T-helper 2 cell treated with Interferon-gamma antibody and Interleukin-4, amounts not matched to agents 5 μg/mL and 100 μg/mL, for 36 hours (primary cell): ENCODE measurements around the gene C19orf12.
"Not testable (repeated sequence)": the region's sequence is repeated elsewhere in the genome, so short reads cannot be mapped to it uniquely, and the experiment has no call there.

Source experiments
- DNase-seq: peaks from one replicate; pipeline ENCODE4 v3.0.0; 2021; ENCODE audit warnings: low spot score
- H3K27ac Mint-ChIP-seq: one replicate; pipeline ENCODE4 v1.8.0; 2021; ENCODE audit warnings: mild to moderate bottlenecking, mixed read lengths
- H3K27me3 Mint-ChIP-seq: one replicate; pipeline ENCODE4 v1.8.0; 2021; ENCODE audit warnings: low read depth, mixed read lengths
- H3K36me3 Mint-ChIP-seq: one replicate; pipeline ENCODE4 v1.8.0; 2021; ENCODE audit warnings: low read depth, mixed read lengths
- H3K4me1 Mint-ChIP-seq: one replicate; pipeline ENCODE4 v1.8.0; 2021; ENCODE audit warnings: low read depth, mixed read lengths
- H3K4me3 Mint-ChIP-seq: one replicate; pipeline ENCODE4 v1.8.0; 2022; ENCODE audit warnings: mild to moderate bottlenecking, moderate library complexity, mixed read lengths
- H3K9me3 Mint-ChIP-seq: one replicate; pipeline ENCODE4 v1.8.0; 2021; ENCODE audit warnings: mixed read lengths

C19orf12 gene

DNA sequence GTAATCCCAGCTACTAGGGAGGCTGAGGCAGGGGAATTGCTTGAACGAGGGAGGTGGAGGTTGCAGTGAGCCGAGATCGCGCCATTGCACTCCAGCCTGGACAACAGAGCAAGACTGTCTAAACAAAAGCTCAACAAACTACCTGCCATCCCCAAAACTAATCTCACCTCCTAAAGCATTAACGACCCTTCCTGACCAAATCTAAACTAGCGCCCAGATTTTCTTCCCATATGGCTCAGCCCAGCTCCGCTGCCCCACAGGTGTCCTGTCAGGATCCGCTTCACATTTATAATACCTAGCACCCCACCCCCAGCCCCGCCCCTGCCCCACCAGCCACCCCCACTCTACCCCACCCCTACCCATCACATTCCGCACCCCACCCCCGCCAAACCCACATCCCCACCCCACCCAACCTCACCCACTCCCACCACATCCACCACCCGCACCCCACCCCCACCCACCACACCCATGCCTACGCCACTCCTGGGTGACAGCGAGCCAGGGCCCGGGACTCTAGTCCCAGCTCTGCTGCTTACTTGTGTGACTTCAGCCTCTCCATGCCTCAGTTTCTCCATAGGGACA, 599 bp downstream of the C19orf12 start:
- Mint-ChIP-seq H3K36me3 (peaks cover 27% of the 10 kb centered on the region), H3K4me3 (peak overlapping the region; percentile 86), H3K4me1 (peaks cover 46% of the 10 kb centered on the region), H3K27ac (peak overlapping the region; percentile 92), H3K9me3 (no peaks in the 10 kb centered on the region), H3K27me3 (no peaks in the 10 kb centered on the region)
- peak; percentile 19 for DNase-seq

DNA sequence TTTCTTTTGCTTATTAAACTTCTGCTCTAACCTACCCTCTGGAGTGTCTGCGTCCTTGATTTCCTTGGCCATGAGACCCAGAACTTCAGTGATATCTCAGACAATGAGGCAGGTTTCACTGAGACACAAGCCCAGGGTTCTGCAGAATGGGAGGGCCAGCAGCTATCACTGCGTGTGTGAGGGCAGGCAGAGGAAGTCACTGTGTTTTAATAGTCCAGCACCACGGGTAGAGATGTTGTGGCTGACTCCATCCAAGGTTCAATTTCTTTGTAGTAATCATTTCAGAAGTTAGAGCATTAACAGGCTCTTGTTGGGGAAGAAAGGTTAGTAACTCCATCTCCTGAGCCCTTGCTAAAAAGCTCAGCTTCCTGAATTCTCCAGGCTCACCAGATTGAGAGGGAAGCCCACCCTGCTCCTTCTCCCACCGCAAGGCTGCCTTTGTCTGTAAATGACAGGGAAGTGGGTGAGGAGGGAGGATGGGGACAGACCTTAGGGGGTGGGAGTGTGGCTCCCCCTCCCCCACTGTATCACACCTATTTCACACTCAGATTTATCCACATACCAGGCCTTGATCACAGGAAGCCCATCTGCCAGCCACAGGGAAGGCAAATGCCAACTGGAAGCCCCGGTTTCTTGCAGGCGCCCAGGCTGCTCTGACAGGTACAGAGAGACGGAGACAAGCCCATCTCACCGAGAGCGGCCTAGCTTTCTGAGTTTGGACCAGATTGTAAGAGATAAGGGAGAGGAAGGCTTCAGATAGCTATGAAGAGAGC, 2.1 kb downstream of the C19orf12 start:
- H3K27ac Mint-ChIP-seq: peak overlapping the region; percentile 92
- no peaks in the 10 kb centered on the region for H3K27me3 Mint-ChIP-seq
- H3K4me1 Mint-ChIP-seq: peaks cover 52% of the 10 kb centered on the region
- H3K4me3 Mint-ChIP-seq: peak overlapping the region; percentile 86
- no peak for DNase-seq
- peaks cover 30% of the 10 kb centered on the region for H3K36me3 Mint-ChIP-seq
- no peaks in the 10 kb centered on the region for H3K9me3 Mint-ChIP-seq

- Mint-ChIP-seq H3K27ac (peak overlapping the region; percentile 76), H3K4me3 (peak overlapping the region; percentile 86), H3K9me3 (no peaks in the 10 kb centered on the region), H3K27me3 (no peaks in the 10 kb centered on the region), H3K36me3 (peaks cover 38% of the 10 kb centered on the region), H3K4me1 (peaks cover 51% of the 10 kb centered on the region)
- no peak for DNase-seq
Observed at GRCh38 chr19:29711584-29712132, 3.4 kb downstream of the C19orf12 start.

- DNase-seq, H3K27me3 Mint-ChIP-seq, H3K4me3 Mint-ChIP-seq, H3K27ac Mint-ChIP-seq, H3K9me3 Mint-ChIP-seq: not testable (repeated sequence)
- Mint-ChIP-seq H3K36me3 (peaks cover 50% of the 10 kb centered on the region), H3K4me1 (peaks cover 51% of the 10 kb centered on the region)
Observed at GRCh38 chr19:29709440-29709798, 5.6 kb downstream of the C19orf12 start.

DNA sequence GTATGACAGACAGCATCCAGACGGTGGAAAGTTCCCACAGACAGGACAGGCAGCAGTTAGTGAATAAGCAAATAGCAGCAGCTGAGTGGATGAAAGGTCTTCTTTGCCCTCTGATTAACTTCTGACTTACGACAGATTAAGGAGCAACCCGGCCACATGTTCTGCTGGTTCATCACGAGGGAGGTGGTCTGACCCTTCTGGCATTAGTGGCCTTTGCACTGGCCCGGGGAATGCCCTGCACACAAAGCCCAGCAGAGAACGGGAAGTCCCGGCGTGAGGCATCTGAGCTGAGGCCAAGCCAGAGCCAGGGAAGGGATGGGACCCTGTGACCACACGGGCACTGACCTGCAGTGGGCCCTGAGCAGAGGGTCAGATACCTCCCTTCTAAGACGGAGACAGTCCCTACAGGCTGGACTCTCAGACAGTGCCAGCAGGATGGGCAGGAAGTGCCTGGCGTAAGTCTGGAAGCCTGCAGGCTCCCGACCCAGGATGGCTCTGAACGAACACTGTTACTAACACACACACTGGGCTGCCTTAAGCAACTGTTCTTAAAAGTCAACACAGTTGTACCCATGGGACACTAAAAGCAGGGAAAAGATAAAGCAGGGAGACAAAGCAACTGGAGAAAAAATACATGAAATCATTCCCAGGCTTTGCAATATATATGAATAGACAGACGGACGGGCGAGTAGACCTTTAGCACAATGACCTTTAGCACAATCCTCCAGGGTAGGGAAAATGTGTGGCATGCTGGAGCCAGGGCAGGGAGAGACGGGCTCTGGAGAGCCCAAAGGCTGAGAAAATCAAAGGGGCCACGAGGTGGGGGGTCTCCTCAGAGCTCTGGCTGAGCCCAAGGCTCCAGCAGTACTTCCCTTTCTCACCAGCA, 6.3 kb downstream of the C19orf12 start:
- Mint-ChIP-seq H3K4me3 (no peak overlapping the region), H3K9me3 (no peaks in the 10 kb centered on the region), H3K36me3 (peaks cover 51% of the 10 kb centered on the region), H3K27me3 (no peaks in the 10 kb centered on the region), H3K4me1 (peaks cover 48% of the 10 kb centered on the region), H3K27ac (peak overlapping the region; percentile 40)
- no peak for DNase-seq

DNA sequence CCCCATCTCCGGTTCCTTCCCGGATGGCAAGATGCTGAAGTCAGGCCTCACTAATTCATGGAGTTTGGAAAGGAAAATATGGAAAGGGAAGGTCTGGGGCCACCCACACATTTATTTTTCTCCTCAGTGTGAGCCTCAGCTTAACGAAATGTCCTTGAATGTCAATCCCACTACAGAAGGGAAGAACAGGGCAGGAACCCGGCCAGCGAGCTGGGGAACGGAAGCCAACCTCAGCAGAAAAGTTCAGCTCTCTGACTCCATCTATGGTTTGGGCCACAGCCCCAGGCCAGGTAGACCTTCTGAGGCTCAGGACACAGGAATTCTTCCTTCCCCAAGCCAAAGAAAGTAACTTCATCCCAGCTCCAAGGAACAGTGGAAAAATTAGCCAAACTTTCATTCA, 8.4 kb downstream of the C19orf12 start:
- Mint-ChIP-seq H3K9me3 (no peaks in the 10 kb centered on the region), H3K27ac (no peak overlapping the region), H3K4me3 (no peak overlapping the region), H3K36me3 (peaks cover 37% of the 10 kb centered on the region), H3K4me1 (peaks cover 29% of the 10 kb centered on the region), H3K27me3 (no peaks in the 10 kb centered on the region)
- DNase-seq: no peak

- H3K27me3 Mint-ChIP-seq: no peaks in the 10 kb centered on the region
- H3K9me3 Mint-ChIP-seq: no peaks in the 10 kb centered on the region
- peaks cover 34% of the 10 kb centered on the region for H3K36me3 Mint-ChIP-seq
- peaks cover 25% of the 10 kb centered on the region for H3K4me1 Mint-ChIP-seq
- H3K27ac Mint-ChIP-seq: peak overlapping the region; percentile 72
- H3K4me3 Mint-ChIP-seq: no peak overlapping the region
- no peak for DNase-seq
Observed at GRCh38 chr19:29705706-29706105, 9.4 kb downstream of the C19orf12 start.

GRCh38 chr19:29704562-29705558, 10.2 kb downstream of the C19orf12 start:
- peak overlapping the region; percentile 93 for H3K27ac Mint-ChIP-seq
- no peaks in the 10 kb centered on the region for H3K27me3 Mint-ChIP-seq
- peak; percentile 49 for DNase-seq
- H3K4me3 Mint-ChIP-seq: peak overlapping the region; percentile 53
- peaks cover 19% of the 10 kb centered on the region for H3K4me1 Mint-ChIP-seq
- H3K36me3 Mint-ChIP-seq: peaks cover 34% of the 10 kb centered on the region
- H3K9me3 Mint-ChIP-seq: no peaks in the 10 kb centered on the region

DNA sequence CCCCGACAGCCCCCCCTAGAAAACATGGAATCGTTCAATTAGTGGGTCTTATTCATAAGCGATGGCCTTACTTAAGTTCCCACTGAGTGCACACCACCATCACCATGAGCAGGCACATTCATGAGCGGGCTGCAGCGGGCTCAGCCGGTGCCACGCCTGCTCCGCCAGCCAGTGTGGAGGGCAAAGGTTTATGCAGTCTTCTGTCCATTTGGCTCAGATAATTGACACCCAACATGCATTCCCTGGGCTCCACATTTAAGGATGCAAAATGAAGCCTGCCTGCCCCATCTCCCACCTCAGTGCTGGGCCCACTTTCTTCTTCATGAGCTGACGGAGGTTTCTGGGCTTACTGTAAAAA, 12.1 kb downstream of the C19orf12 start:
- Mint-ChIP-seq H3K36me3 (peaks cover 33% of the 10 kb centered on the region), H3K27me3 (no peaks in the 10 kb centered on the region), H3K4me1 (peaks cover 13% of the 10 kb centered on the region), H3K27ac (no peak overlapping the region), H3K4me3 (no peak overlapping the region), H3K9me3 (no peaks in the 10 kb centered on the region)
- no peak for DNase-seq

DNA sequence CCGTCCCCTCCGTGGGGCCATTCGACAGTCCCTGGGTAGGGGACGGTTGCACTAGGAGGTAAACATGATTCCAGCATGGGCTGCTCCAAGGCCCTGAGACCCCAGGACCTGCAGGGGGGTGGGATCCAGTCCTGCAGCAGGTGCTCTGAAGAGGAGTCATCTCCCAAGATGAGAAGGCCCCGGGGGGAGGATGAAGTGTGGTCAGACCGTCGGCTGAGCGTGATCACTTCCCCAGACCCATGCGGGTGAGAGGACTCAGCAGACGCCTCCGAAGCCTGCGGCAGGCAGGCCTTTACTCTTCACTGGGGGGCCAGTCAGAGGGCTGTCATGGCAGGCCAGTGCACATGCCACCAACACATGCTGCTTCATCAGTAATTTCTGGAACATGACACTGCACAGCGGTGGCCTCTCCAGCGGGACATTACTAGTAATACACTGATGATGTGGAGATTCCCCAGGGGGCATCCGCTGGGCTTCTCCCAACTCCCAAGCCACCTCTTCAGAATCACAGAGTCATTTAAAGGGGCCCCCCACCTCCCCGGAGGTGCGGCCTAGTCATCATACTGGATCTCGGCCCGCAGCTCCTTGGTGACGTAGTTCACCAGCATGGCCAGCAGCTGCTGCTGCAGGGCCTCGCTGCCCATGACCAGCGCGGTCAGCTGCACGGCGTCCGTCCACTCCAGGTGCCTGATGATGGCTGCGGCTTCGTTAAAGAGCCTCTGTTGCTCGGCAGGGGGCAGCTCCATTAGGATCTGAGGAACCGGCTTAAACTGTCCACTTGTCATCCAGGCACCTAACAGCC, 12.7 kb downstream of the C19orf12 start:
- Mint-ChIP-seq H3K27me3 (no peaks in the 10 kb centered on the region), H3K27ac (no peak overlapping the region), H3K36me3 (peaks cover 29% of the 10 kb centered on the region), H3K4me1 (peaks cover 13% of the 10 kb centered on the region), H3K4me3 (no peak overlapping the region), H3K9me3 (no peaks in the 10 kb centered on the region)
- no peak for DNase-seq

DNA sequence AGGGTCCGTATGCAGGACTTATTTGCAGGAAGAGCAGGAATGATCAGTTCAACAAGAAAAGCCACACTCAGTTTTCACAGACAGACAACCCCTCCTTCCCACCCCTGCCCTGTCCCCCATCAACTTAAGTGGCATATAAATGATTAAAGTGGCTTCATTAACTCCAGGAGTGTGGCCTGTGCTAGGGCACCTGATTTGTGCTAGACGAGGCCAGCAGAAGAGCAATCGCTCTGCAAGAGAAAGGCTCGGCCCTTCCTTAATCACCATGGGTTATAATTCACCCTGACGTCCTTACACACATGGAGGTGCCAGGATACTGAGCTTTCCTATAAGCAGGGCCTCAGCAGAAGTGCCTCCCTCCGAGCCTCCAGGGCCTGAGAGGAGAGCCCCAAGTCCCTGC, 14.6 kb downstream of the C19orf12 start:
- H3K4me3 Mint-ChIP-seq: no peak overlapping the region
- peaks cover 17% of the 10 kb centered on the region for H3K36me3 Mint-ChIP-seq
- H3K27me3 Mint-ChIP-seq: no peaks in the 10 kb centered on the region
- H3K27ac Mint-ChIP-seq: no peak overlapping the region
- DNase-seq: no peak
- H3K4me1 Mint-ChIP-seq: peaks cover 10% of the 10 kb centered on the region
- no peaks in the 10 kb centered on the region for H3K9me3 Mint-ChIP-seq

GRCh38 chr19:29699861-29700260, 15.2 kb downstream of the C19orf12 start:
- Mint-ChIP-seq H3K36me3 (peaks cover 14% of the 10 kb centered on the region), H3K4me1 (peaks cover 6% of the 10 kb centered on the region), H3K9me3 (no peaks in the 10 kb centered on the region), H3K27me3 (no peaks in the 10 kb centered on the region), H3K27ac (no peak overlapping the region), H3K4me3 (no peak overlapping the region)
- no peak for DNase-seq
